PC-3 (cell line): ENCODE data around the gene B4GALNT4.

Experiments
- EZH2 ChIP-seq: fragments of 300-600 bp; sonication (generic); IDR thresholded peaks from one replicate; pipeline ENCODE4 v1.6.1; 2017; ENCODE audit warnings: antibody characterized with exemption, mild to moderate bottlenecking, low read length; ENCODE audit not compliant: unreplicated experiment
- TF ChIP-seq, protein P1 (sequence below): fragments of 300-600 bp; sonication (generic); conservative IDR thresholded peaks from 2 replicates; pipeline ENCODE4 v1.5.1; 2017; ENCODE audit warnings: antibody characterized with exemption, low read depth, mild to moderate bottlenecking, low read length

DNA sequence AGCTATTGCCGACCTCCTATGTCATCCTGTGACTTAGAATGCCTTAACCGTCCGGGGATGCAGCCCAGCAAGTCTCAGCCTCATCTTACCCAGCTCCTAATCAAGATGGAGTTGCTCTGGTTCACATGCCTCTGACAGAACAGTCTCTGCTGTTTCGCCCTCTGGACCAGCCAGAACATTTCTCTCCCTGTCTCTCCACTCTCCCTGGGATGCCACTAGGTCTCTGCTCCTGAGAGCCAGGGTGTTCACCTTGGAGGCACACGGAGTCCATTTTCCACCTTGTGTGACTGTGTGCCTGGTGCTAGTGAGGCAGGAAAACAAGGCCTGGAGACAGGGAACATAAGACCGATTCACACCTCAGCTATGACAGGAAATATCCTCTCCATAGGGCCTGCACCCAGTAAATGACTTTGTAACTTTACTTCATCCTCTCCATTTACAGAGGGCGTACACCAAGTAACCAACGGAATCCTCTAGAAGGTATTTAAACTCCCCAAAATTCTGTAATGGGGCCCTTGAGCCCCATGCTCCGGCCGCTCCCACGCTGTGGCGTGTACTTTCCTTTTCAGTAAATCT, 16.8 kb upstream of the B4GALNT4 start:
- TF ChIP-seq EZH2, result no peak
- TF ChIP-seq, protein P1, sequence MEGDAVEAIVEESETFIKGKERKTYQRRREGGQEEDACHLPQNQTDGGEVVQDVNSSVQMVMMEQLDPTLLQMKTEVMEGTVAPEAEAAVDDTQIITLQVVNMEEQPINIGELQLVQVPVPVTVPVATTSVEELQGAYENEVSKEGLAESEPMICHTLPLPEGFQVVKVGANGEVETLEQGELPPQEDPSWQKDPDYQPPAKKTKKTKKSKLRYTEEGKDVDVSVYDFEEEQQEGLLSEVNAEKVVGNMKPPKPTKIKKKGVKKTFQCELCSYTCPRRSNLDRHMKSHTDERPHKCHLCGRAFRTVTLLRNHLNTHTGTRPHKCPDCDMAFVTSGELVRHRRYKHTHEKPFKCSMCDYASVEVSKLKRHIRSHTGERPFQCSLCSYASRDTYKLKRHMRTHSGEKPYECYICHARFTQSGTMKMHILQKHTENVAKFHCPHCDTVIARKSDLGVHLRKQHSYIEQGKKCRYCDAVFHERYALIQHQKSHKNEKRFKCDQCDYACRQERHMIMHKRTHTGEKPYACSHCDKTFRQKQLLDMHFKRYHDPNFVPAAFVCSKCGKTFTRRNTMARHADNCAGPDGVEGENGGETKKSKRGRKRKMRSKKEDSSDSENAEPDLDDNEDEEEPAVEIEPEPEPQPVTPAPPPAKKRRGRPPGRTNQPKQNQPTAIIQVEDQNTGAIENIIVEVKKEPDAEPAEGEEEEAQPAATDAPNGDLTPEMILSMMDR, result no peak
